Gastrocnemius medialis (tissue), 4 donors: ENCODE measurements around the gene MPC1. TPM values are rescaled to one million over a fixed set of nuclear protein-coding genes. Genes with fewer than 3 reads are reported as not detected.

Experiments used
- ATAC-seq, 2 donors: fragments of 150-250 bp; one replicate each; pipeline ENCODE4 v1.9.1; 2016
- DNase-seq, 2 donors: peaks; one replicate each; pipeline ENCODE4 v3.0.0-alpha.2; 2019
- H3K27ac ChIP-seq, 4 donors: fragments of 200-600 bp; sonication (generic); 1 replicate in 1 of 4; 2 replicates in 3 of 4; pipeline ENCODE4 v1.5.1; 2016 to 2018; ENCODE audit warnings: mild to moderate bottlenecking in 2 of 4, moderate library complexity in 1 of 4
- H3K27me3 ChIP-seq, 3 donors: fragments of 200-600 bp; sonication (generic) in 2 of 3; 1 replicate in 1 of 3; 2 replicates in 2 of 3; pipeline versions ENCODE4 v1.5.1 to v1.6.0; 2016 to 2019; ENCODE audit warnings: mild to moderate bottlenecking in 1 of 3, moderate library complexity in 1 of 3
- H3K36me3 ChIP-seq, 2 donors: fragments of 200-600 bp; sonication (generic) in 1 of 2; one replicate each; pipeline ENCODE4 v1.5.1; 2017 to 2018
- H3K4me1 ChIP-seq, 2 donors: fragments of 200-600 bp; sonication (generic) in 1 of 2; one replicate each; pipeline ENCODE4 v1.5.1; 2016 to 2017; ENCODE audit warnings: mild to moderate bottlenecking in 2 of 2
- H3K4me3 ChIP-seq, 4 donors: fragments of 200-600 bp; sonication (generic) in 3 of 4; 1 replicate in 1 of 4; 2 replicates in 3 of 4; pipeline ENCODE4 v1.5.1; 2016 to 2019; ENCODE audit warnings: mild to moderate bottlenecking in 2 of 4
- H3K9me3 ChIP-seq, 3 donors: fragments of 200-600 bp; sonication (generic) in 2 of 3; 1 replicate in 1 of 3; 2 replicates in 2 of 3; pipeline ENCODE4 v1.5.1; 2016 to 2019
- POLR2A ChIP-seq, 2 donors: fragments of 450-650 bp; IDR thresholded peaks; one replicate each; pipeline ENCODE4 v1.6.1; 2017; ENCODE audit warnings: antibody characterized with exemption in 2 of 2, mild to moderate bottlenecking in 2 of 2, moderate library complexity in 2 of 2
- in situ Hi-C, 4 donors: fragments of 200-750 bp; cut with MboI; loops; one replicate each; pipeline versions ENCODE4 v1.15.0 to v1.8.0; 2017; ENCODE audit warnings: low sequenced_read_pairs in 4 of 4
- intact Hi-C: fragments of 100-400 bp; cut with DNase I; formaldehyde crosslinking; loops from one replicate; pipeline ENCODE4 v1.15.1; 2023; ENCODE audit warnings: low total_unique reads
- total RNA-seq, 4 donors: library from RNA; depleted of rRNA; stranded (reverse); fragments of >200 nt; gene quantifications; one replicate each; pipeline versions ENCODE4 v1.1.0 to v1.2.3, GENCODE V29; 2016
- TF ChIP-seq, protein P1 (sequence below), 5 experiments: fragments of 450-650 bp in 3 of 5; fragments of 200-600 bp in 2 of 5; sonication (generic) in 2 of 5; IDR thresholded peaks in 4 of 5; conservative IDR thresholded peaks in 1 of 5; 1 replicate in 4 of 5; 2 replicates in 1 of 5; pipeline ENCODE4 v1.5.1; 2016 to 2019; ENCODE audit warnings: antibody characterized with exemption in 5 of 5, mild to moderate bottlenecking in 3 of 5, moderate library complexity in 3 of 5

The MPC1 gene
- total RNA-seq, 4 donors from 2014 or later = 75.0 to 127 (median 97.4) TPM

DNA sequence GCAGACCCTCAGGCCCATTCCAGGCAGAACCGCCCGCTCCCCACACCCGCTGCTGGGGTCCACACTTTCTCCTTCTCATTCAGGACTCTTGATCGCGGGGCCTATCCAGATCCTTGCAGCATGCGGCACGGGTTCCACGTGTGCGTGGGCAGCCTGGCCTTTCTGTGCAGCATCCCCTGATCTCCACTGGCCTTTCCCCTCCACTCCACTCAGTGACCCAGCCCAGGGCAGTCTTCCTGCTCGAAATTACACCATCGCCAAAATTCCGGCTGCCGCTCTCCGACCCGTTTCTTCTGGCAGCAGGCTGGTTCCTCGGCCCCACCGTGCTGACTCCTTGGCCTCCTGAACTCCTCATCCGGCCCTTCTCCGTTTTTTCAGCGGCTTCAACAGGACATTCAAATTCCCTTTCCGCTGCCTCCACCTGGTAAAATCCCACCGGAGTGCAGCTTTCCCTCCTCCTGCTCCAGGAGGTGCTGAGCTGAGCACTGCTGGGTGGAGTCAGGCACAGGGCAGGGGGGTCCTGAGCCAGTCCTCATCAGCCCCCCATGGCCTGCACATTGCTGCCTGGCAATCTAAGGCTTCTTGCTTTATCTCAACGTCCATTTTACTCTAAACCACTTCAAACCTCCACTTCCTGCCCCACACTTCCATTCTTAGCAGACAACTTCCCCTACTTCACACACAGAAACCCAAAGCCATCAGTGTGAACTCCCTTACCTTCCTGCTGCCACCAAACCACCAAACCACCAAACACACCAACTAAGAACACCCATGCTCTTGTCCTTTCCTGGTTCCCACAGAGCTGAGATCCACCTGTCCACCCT, 49.4 kb downstream of the MPC1 start:
- TF ChIP-seq POLR2A (IDR thresholded peaks at IDR 0.05) = no peak
- TF ChIP-seq, protein P1, sequence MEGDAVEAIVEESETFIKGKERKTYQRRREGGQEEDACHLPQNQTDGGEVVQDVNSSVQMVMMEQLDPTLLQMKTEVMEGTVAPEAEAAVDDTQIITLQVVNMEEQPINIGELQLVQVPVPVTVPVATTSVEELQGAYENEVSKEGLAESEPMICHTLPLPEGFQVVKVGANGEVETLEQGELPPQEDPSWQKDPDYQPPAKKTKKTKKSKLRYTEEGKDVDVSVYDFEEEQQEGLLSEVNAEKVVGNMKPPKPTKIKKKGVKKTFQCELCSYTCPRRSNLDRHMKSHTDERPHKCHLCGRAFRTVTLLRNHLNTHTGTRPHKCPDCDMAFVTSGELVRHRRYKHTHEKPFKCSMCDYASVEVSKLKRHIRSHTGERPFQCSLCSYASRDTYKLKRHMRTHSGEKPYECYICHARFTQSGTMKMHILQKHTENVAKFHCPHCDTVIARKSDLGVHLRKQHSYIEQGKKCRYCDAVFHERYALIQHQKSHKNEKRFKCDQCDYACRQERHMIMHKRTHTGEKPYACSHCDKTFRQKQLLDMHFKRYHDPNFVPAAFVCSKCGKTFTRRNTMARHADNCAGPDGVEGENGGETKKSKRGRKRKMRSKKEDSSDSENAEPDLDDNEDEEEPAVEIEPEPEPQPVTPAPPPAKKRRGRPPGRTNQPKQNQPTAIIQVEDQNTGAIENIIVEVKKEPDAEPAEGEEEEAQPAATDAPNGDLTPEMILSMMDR (IDR thresholded peaks at IDR 0.05 in 4 of 5, conservative IDR thresholded peaks at IDR 0.05 in 1 of 5) = no peak
- Histone ChIP-seq H3K9me3 (no peaks in the 10 kb centered on the region), H3K4me1 (peaks cover 8 to 9% of the 10 kb centered on the region in 2 donors), H3K27me3 (no peaks in the 10 kb centered on the region), H3K27ac (no peak overlapping the region), H3K4me3 (no peak overlapping the region), H3K36me3 (no peaks in the 10 kb centered on the region)
- ATAC-seq = no peak
- in situ Hi-C loops (no loop called here), intact Hi-C loops (no loop called here)
- no peak for DNase-seq

DNA sequence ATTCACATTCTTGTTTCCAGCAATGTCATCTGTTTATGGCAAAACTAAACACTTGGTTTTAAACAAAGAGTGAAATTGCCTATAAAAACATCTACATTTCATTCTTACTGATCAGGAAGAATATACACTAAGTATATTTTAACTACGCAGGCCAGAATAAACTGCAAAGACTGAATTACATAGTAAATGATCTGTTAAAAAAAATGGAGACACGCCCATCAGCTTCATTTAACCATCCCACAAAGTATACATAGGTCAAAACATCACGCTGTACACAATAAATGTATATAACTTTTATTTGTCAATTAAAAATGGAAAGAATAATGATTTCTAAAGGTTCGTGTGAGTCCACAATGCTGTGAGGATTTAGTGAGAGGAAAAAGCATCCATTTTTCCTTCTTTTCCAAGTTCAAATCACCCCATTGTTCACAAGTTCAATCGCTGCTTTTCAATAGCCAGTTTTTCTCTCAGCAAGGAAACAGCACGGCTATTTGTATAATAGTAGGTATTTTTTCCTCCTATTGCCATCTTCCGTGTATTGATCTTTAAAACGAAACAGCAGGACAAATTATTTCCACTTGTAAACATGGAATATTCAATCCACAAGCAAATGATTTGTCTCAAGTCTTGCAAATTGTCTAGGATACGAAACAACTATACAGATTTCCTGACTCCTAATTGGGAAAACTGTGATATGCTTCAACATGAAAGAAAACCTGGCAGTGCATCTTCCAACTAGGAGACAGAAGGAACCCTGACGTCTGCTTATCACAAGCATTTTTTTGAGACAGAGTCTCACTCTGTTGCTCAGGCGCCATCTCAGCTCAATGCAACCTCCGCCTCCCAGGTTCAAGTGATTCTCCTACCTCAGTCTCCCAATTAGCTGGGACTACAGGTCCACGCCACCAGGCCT, 51.0 kb downstream of the MPC1 start:
- TF ChIP-seq, protein P1 (IDR thresholded peaks at IDR 0.05 in 4 of 5, conservative IDR thresholded peaks at IDR 0.05 in 1 of 5) = no peak
- no peak for TF ChIP-seq POLR2A (IDR thresholded peaks at IDR 0.05)
- Histone ChIP-seq H3K27ac (no peak overlapping the region), H3K36me3 (peaks cover 0 to 2% of the 10 kb centered on the region in 2 donors), H3K9me3 (no peaks in the 10 kb centered on the region), H3K27me3 (no peaks in the 10 kb centered on the region), H3K4me3 (no peak overlapping the region), H3K4me1 (peaks cover 8 to 9% of the 10 kb centered on the region in 2 donors)
- DNase-seq (no peak), ATAC-seq (no peak)
- in situ Hi-C loops (no loop called here), intact Hi-C loops (no loop called here)

DNA sequence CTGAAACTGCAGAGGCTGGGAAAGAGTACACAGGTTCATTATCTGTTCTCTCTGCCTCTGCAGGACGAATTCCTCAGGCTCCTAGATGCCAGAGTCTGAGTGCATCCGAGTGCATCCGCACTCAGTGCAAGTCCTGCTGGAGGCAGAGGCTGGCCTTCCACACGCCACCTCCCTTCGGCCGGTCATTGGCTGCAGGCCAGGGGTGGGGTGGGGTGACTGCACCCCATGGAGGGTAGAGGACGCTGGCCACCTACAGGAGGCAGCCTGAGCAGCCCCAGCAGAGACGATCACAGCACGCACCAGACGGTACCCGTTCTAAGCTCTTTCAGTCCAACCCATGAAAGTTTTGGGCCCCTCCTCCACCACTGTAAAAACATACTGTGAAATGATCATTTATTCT, 52.1 kb downstream of the MPC1 start:
- no peaks in the 10 kb centered on the region for H3K9me3 ChIP-seq
- intact Hi-C loops = no loop called here
- in situ Hi-C loops = no loop called here
- no peaks in the 10 kb centered on the region for H3K27me3 ChIP-seq
- H3K4me3 ChIP-seq = no peak overlapping the region
- H3K36me3 ChIP-seq = peaks cover 0 to 13% of the 10 kb centered on the region in 2 donors
- no peak overlapping the region for H3K27ac ChIP-seq
- ATAC-seq (no peak), DNase-seq (no peak)
- TF ChIP-seq POLR2A (IDR thresholded peaks at IDR 0.05) = no peak
- TF ChIP-seq, protein P1 (IDR thresholded peaks at IDR 0.05 in 4 of 5, conservative IDR thresholded peaks at IDR 0.05 in 1 of 5) = no peak
- H3K4me1 ChIP-seq = peaks cover 8 to 9% of the 10 kb centered on the region in 2 donors

DNA sequence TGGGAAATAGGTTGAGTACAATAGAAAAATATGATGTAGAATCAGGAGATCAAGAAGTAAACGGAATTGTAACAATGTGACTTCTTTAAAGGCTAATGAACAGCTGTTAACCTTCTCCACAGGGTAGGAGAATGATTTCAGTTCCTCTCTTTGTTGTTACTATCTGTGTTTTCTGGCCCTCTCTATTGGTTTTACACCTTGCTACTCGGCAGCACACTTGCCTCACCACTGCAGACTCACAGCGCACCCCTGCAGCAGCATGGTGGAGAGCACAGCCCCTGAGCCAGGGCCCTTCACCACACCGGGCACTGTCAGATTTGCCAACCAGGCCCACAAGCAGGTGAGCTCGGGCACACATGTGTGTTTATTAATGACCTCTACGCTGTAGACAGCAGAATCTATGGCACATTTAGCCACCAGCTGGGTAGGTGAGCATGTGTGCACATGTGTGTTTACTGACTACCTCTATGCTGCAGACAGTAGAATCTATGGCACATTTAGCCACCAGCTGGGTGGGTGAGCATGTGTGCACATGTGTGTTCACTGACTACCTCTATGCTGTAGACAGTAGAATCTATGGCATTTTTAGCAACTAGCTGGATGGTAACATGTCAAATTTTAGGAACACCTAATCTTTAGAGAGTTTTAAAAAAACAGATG, 57.2 kb downstream of the MPC1 start:
- in situ Hi-C loops = no loop called here
- DNase-seq (no peak), ATAC-seq (no peak)
- Histone ChIP-seq H3K4me1 (peaks cover under 1% of the 10 kb centered on the region in 2 donors), H3K4me3 (no peak overlapping the region), H3K27me3 (no peaks in the 10 kb centered on the region), H3K9me3 (no peaks in the 10 kb centered on the region), H3K36me3 (peaks cover 0 to 40% of the 10 kb centered on the region in 2 donors), H3K27ac (no peak overlapping the region)
- no peak for TF ChIP-seq POLR2A (IDR thresholded peaks at IDR 0.05)
- TF ChIP-seq, protein P1 (IDR thresholded peaks at IDR 0.05 in 4 of 5, conservative IDR thresholded peaks at IDR 0.05 in 1 of 5) = no peak
- intact Hi-C loops = no loop called here
